Mesothelial cell of epicardium (in vitro differentiated cells): ENCODE data around the gene CALN1. TPM values are rescaled to one million over a fixed set of nuclear protein-coding genes. Genes with fewer than 3 reads are reported as not detected.

Experiments
- DNase-seq, 2 experiments: peaks; one replicate each; pipeline ENCODE4 v3.0.0; 2021; ENCODE audit warnings: low spot score in 2 of 2; ENCODE audit not compliant: unreplicated experiment in 2 of 2
- H3K27ac Mint-ChIP-seq: 2 replicates; pipeline ENCODE4 v1.8.0; 2021; ENCODE audit warnings: mixed read lengths
- H3K27me3 Mint-ChIP-seq: 2 replicates; pipeline ENCODE4 v1.8.0; 2021; ENCODE audit warnings: low read depth, mixed read lengths
- H3K36me3 Mint-ChIP-seq: 2 replicates; pipeline ENCODE4 v1.8.0; 2021; ENCODE audit warnings: mixed read lengths
- H3K4me1 Mint-ChIP-seq: 2 replicates; pipeline ENCODE4 v1.8.0; 2021; ENCODE audit warnings: mixed read lengths
- H3K4me3 Mint-ChIP-seq: 2 replicates; pipeline ENCODE4 v1.8.0; 2021; ENCODE audit warnings: mild to moderate bottlenecking, moderate library complexity, mixed read lengths
- H3K9me3 Mint-ChIP-seq: 2 replicates; pipeline ENCODE4 v1.8.0; 2021; ENCODE audit warnings: mixed read lengths
- CTCF ChIP-seq: fragments of 200-600 bp; sonication (generic); IDR thresholded peaks from one replicate; pipeline ENCODE4 v1.5.0; 2021; ENCODE audit warnings: antibody characterized with exemption; ENCODE audit not compliant: unreplicated experiment
- total RNA-seq: library from RNA; stranded (reverse); gene quantifications from 3 replicates; pipeline ENCODE4 v1.2.1, GENCODE V29; 2021

CALN1 gene
- total RNA-seq, 1 donor from 2014 or later = 1.1 TPM

GRCh38 chr7:72403458-72404076 is 8.6 kb downstream of the CALN1 start:
- Mint-ChIP-seq H3K4me3 (no peak overlapping the region), H3K27ac (no peak overlapping the region), H3K36me3 (no peaks in the 10 kb centered on the region), H3K9me3 (no peaks in the 10 kb centered on the region), H3K4me1 (no peaks in the 10 kb centered on the region), H3K27me3 (peaks cover 51% of the 10 kb centered on the region)
- no peak for DNase-seq
- TF ChIP-seq CTCF = no peak

- H3K27me3 Mint-ChIP-seq = peaks cover 66% of the 10 kb centered on the region
- no peaks in the 10 kb centered on the region for H3K4me1 Mint-ChIP-seq
- TF ChIP-seq CTCF = no peak
- H3K9me3 Mint-ChIP-seq = no peaks in the 10 kb centered on the region
- H3K27ac Mint-ChIP-seq = no peak overlapping the region
- no peak for DNase-seq
- H3K36me3 Mint-ChIP-seq = no peaks in the 10 kb centered on the region
- H3K4me3 Mint-ChIP-seq = no peak overlapping the region
Measured at GRCh38 chr7:72394016-72394415, 18.1 kb downstream of the CALN1 start.

- H3K4me3 Mint-ChIP-seq = no peak overlapping the region
- no peaks in the 10 kb centered on the region for H3K9me3 Mint-ChIP-seq
- no peaks in the 10 kb centered on the region for H3K4me1 Mint-ChIP-seq
- DNase-seq = no peak
- no peak overlapping the region for H3K27ac Mint-ChIP-seq
- TF ChIP-seq CTCF = no peak
- H3K27me3 Mint-ChIP-seq = peaks cover 64% of the 10 kb centered on the region
- no peaks in the 10 kb centered on the region for H3K36me3 Mint-ChIP-seq
Measured at GRCh38 chr7:72391821-72392377, 20.2 kb downstream of the CALN1 start.

- no peaks in the 10 kb centered on the region for H3K4me1 Mint-ChIP-seq
- H3K27ac Mint-ChIP-seq = no peak overlapping the region
- no peak overlapping the region for H3K4me3 Mint-ChIP-seq
- DNase-seq = no peak
- TF ChIP-seq CTCF = no peak
- H3K27me3 Mint-ChIP-seq = peaks cover 47% of the 10 kb centered on the region
- H3K36me3 Mint-ChIP-seq = no peaks in the 10 kb centered on the region
- H3K9me3 Mint-ChIP-seq = peaks cover 11% of the 10 kb centered on the region
Measured at GRCh38 chr7:72386118-72386517, 26.0 kb downstream of the CALN1 start.

GRCh38 chr7:72362246-72362645 is 49.9 kb downstream of the CALN1 start:
- Mint-ChIP-seq H3K4me3 (no peak overlapping the region), H3K27ac (no peak overlapping the region), H3K27me3 (peaks cover 16% of the 10 kb centered on the region), H3K4me1 (no peaks in the 10 kb centered on the region), H3K9me3 (no peaks in the 10 kb centered on the region), H3K36me3 (no peaks in the 10 kb centered on the region)
- TF ChIP-seq CTCF = no peak
- DNase-seq = no peak
